MCF 10A (cell line): ENCODE data around the gene ATOX1. TPM values are rescaled to one million over a fixed set of nuclear protein-coding genes. Genes with fewer than 3 reads are reported as not detected.
"Not testable (repeated sequence)": the region's sequence is repeated elsewhere in the genome, so short reads cannot be mapped to it uniquely, and the experiment has no call there.

Experiments
- BruUV-seq: library from RNA; stranded (reverse); fragments of 400-500 nt; replicated peaks from 2 replicates; lab custom pipeline; 2021; lab: Mats Ljungman, UMichigan
- CTCF ChIA-PET: fragments of 300-600 bp; sonication (Branson Sonifier 250); formaldehyde crosslinking; extraction: SDS; loops from one replicate; lab custom pipeline; 2021; ENCODE audit warnings: antibody characterized with exemption, inconsistent platforms; lab: Yijun Ruan, JAX
- POLR2A ChIA-PET: fragments of 300-600, 350-650 bp; sonication (Branson Sonifier 250); formaldehyde crosslinking; extraction: SDS; loops from one replicate; lab custom pipeline; 2020; ENCODE audit warnings: antibody characterized with exemption, inconsistent platforms; lab: Yijun Ruan, JAX
- DNase-seq: peaks from one replicate; pipeline ENCODE4 v3.0.0-alpha.2; 2018; ENCODE audit not compliant: unreplicated experiment
- H3K27ac Mint-ChIP-seq: one replicate; pipeline ENCODE4 v1.8.0; 2022; ENCODE audit warnings: mild to moderate bottlenecking, low read depth, mixed read lengths; ENCODE audit not compliant: unreplicated experiment
- H3K27me3 Mint-ChIP-seq: one replicate; pipeline ENCODE4 v1.8.0; 2022; ENCODE audit warnings: mixed read lengths; ENCODE audit not compliant: insufficient read depth, unreplicated experiment
- H3K36me3 Mint-ChIP-seq: one replicate; pipeline ENCODE4 v1.8.0; 2022; ENCODE audit warnings: mild to moderate bottlenecking, moderate library complexity, mixed read lengths; ENCODE audit not compliant: insufficient read depth, unreplicated experiment
- H3K4me1 Mint-ChIP-seq: one replicate; pipeline ENCODE4 v1.8.0; 2022; ENCODE audit warnings: mixed read lengths; ENCODE audit not compliant: insufficient read depth, unreplicated experiment
- H3K4me3 Mint-ChIP-seq: one replicate; pipeline ENCODE4 v1.8.0; 2022; ENCODE audit warnings: mild to moderate bottlenecking, moderate library complexity, mixed read lengths; ENCODE audit not compliant: unreplicated experiment
- H3K9me3 Mint-ChIP-seq: one replicate; pipeline ENCODE4 v1.8.0; 2022; ENCODE audit warnings: mixed read lengths; ENCODE audit not compliant: unreplicated experiment
- CTCF ChIP-seq: fragments of 200-600 bp; IDR thresholded peaks from one replicate; pipeline ENCODE4 v1.8.0; 2022; ENCODE audit warnings: antibody characterized with exemption, mild to moderate bottlenecking; ENCODE audit not compliant: unreplicated experiment
- intact Hi-C: fragments of 100-400 bp; cut with micrococcal nuclease; formaldehyde crosslinking; loops from 2 replicates; pipeline ENCODE4 v1.14.1; 2022
- total RNA-seq: library from RNA; stranded (reverse); gene quantifications from 2 replicates; pipeline ENCODE4 v1.2.3, GENCODE V29; 2022

Gene ATOX1
- total RNA-seq, 1 experiment from 2014 or later: 155 TPM

GRCh38 chr5:151733358-151734063 is 24.9 kb downstream of the ATOX1 start:
- no peak overlapping the region for H3K27ac Mint-ChIP-seq
- H3K4me1 Mint-ChIP-seq: no peaks in the 10 kb centered on the region
- no peak for DNase-seq
- no peak for TF ChIP-seq CTCF
- no peaks in the 10 kb centered on the region for H3K9me3 Mint-ChIP-seq
- POLR2A ChIA-PET: interaction anchor here (1.7 kb wide), 1 partner anchor 73 kb away, joined by 4 read pairs; no protein-coding TSS in a partner anchor
- no TSS peak for BruUV-seq
- H3K36me3 Mint-ChIP-seq: no peaks in the 10 kb centered on the region
- intact Hi-C loops: no loop called here
- no peak overlapping the region for H3K4me3 Mint-ChIP-seq
- CTCF ChIA-PET: interaction anchor here (0.6 to 17.0 kb wide), 3 partner anchors 59 to 417 kb away, joined by 3 to 652 read pairs (median 3); no protein-coding TSS in a partner anchor
- H3K27me3 Mint-ChIP-seq: no peaks in the 10 kb centered on the region

- no peaks in the 10 kb centered on the region for H3K9me3 Mint-ChIP-seq
- DNase-seq: no peak
- POLR2A ChIA-PET: no interaction called here
- CTCF ChIA-PET: interaction anchor here (0.9 to 17.0 kb wide), 4 partner anchors 10 to 78 kb away, joined by 3 to 652 read pairs (median 16); no protein-coding TSS in a partner anchor
- no peaks in the 10 kb centered on the region for H3K27me3 Mint-ChIP-seq
- BruUV-seq: no TSS peak
- no peak overlapping the region for H3K4me3 Mint-ChIP-seq
- intact Hi-C loops: no loop called here
- H3K36me3 Mint-ChIP-seq: no peaks in the 10 kb centered on the region
- no peak for TF ChIP-seq CTCF
- no peaks in the 10 kb centered on the region for H3K4me1 Mint-ChIP-seq
- no peak overlapping the region for H3K27ac Mint-ChIP-seq
These were observed 28.1 kb downstream of the ATOX1 start for GRCh38 chr5:151730381-151730780.

- intact Hi-C loops, BruUV-seq, H3K27me3 Mint-ChIP-seq, H3K4me1 Mint-ChIP-seq, H3K4me3 Mint-ChIP-seq, POLR2A ChIA-PET, H3K27ac Mint-ChIP-seq, H3K36me3 Mint-ChIP-seq, H3K9me3 Mint-ChIP-seq, DNase-seq: not testable (repeated sequence)
- CTCF ChIA-PET: interaction anchor here (4.1 to 17.0 kb wide), 2 partner anchors 11 to 68 kb away, joined by 31 to 652 read pairs; no protein-coding TSS in a partner anchor
These were observed 28.8 kb downstream of the ATOX1 start for GRCh38 chr5:151729597-151729996.

GRCh38 chr5:151724360-151724759 is 34.1 kb downstream of the ATOX1 start:
- BruUV-seq: no TSS peak
- intact Hi-C loops: no loop called here
- POLR2A ChIA-PET: no interaction called here
- H3K4me1 Mint-ChIP-seq: no peaks in the 10 kb centered on the region
- no peak for TF ChIP-seq CTCF
- H3K27ac Mint-ChIP-seq: no peak overlapping the region
- no peaks in the 10 kb centered on the region for H3K9me3 Mint-ChIP-seq
- no peak for DNase-seq
- no peak overlapping the region for H3K4me3 Mint-ChIP-seq
- CTCF ChIA-PET: interaction anchor here (0.6 to 1.4 kb wide), 3 partner anchors 63 to 419 kb away, joined by 3 to 5 read pairs (median 3); no protein-coding TSS in a partner anchor
- H3K36me3 Mint-ChIP-seq: no peaks in the 10 kb centered on the region
- H3K27me3 Mint-ChIP-seq: no peaks in the 10 kb centered on the region
